Measurements from ENCODE around the gene AGBL3.
"Not testable (repeated sequence)": the region's sequence is repeated elsewhere in the genome, so short reads cannot be mapped to it uniquely, and the experiment has no call there.

AGBL3 gene

DNA sequence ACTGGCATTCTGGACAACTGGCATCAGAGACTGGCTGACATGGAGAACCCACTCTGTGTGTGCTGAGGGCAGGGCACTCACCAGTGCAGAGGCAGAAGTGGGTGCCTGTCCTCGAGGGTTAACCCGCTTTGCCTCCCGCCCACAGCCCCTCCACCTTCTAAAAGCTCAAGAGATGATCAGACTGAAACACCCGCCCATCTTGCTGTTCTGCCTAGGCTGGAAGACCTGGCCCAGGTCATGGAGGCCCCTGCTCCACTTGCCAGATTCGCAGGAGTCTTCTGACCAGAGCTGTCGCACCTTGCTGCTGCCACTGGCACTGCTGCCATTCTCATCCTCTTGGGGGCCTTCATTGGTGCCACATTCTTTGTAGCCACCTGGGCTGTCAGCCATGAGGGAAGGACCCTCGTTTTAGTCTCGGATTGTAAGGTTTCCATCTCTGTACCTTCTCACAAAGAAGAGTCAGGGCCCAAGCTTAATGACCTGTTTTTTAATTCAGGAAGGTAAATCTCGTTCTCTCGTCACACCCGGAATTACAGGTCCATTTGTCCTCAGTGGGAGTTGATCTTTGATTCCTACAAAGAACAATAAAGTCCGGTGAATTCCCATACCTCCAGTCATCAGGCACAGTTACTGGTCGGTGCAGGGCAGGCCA, 182.3 kb downstream of the AGBL3 start:
- DNase-seq (ENCODE audit: low read depth): no peak

- peak; percentile 30 for DNase-seq (ENCODE audit: low read depth)
Measured at GRCh38 chr7:135169141-135169963, 183.0 kb downstream of the AGBL3 start.

DNA sequence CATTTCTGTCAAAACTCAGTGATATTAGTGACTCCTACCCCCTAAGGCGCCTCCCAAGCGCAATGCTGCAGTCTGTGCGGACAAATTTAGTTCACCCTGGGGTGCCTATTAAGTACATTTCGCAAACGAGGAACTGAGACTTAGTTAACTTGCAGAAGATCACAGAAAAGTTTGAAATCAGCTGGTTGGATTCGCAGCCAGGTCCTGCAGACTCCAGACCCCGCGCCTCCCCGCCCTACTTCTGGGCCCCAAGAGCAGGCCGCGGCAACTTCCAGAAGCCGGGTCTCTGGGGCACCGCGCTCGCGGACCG, 183.6 kb downstream of the AGBL3 start:
- no peak for DNase-seq (ENCODE audit: low read depth)

- peak; percentile 78 for DNase-seq (ENCODE audit: low read depth)
Measured at GRCh38 chr7:135170274-135170997, 184.1 kb downstream of the AGBL3 start, which contains the start of gene CYREN. Gene CYREN, minus strand, starts transcription at chr7:135170707. Its CDS starts 1,785 bp downstream, at chr7:135168922.

DNA sequence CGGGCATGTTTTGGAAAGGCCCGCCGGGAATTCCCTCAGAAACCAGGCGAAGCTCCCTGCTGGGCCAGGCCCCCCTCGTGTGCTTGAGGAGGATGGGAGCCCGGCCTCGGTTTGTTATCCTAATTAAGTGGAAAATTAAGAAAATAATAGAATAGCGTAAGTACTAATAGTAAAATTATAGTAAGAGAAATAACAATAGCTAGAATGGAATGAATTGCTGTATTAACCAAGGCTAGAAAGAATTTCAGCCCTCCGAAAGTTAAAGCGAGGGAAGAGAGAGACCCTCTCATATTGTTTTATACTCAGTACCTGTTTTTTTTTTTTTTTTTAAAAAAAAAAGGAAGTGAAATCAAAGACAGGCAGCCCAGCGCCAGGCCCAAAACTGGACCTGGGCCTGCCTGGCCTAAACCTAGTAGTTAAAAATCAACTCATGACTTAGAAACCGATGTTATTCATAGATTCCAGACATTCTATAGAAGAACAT, 184.7 kb downstream of the AGBL3 start:
- DNase-seq (ENCODE audit: low read depth): not testable (repeated sequence)

GRCh38 chr7:135171581-135172291, 185.4 kb downstream of the AGBL3 start:
- not testable (repeated sequence) for DNase-seq (ENCODE audit: low read depth)

- not testable (repeated sequence) for DNase-seq (ENCODE audit: low read depth)
Measured at GRCh38 chr7:135173916-135174315, 187.6 kb downstream of the AGBL3 start.

GRCh38 chr7:135174941-135175340, 188.6 kb downstream of the AGBL3 start:
- DNase-seq (ENCODE audit: low read depth): no peak

- no peak for DNase-seq (ENCODE audit: low read depth)
Measured at GRCh38 chr7:135175931-135176330, 189.6 kb downstream of the AGBL3 start.

DNA sequence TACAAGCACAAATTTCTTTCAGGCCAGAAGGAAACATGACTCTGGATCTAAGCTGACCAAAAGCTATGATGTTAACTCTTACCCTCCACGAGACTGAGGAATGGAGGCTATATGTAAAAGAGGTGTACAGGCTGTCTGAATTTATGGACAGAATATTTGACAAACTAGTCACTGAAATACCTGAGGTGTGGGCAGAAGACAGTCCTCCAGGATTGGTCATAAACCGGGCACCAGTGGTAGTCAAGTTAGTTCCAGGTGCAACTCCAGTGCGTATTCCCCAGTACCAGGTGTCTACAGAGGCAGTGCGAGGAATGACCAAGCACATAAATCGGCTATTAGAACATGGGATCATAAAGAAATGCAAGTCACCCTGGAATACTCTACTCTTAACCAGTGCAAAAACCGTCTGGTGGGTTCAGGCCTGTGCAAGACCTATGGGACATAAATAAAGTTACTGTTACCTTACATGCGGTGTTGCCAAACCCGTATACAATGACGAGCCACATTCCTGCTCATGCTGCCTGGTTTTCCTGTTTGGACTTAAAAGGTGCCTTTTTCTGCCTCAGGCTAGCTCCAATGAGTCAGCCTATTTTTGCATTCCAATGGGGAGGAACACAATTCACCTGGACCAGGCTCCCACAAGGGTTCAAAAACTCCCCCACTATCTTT, 190.9 kb downstream of the AGBL3 start:
- DNase-seq (ENCODE audit: low read depth): no peak

GRCh38 chr7:135178364-135178763, 192.1 kb downstream of the AGBL3 start:
- DNase-seq (ENCODE audit: low read depth): no peak

- no peak for DNase-seq (ENCODE audit: low read depth)
Measured at GRCh38 chr7:135179321-135179925, 193.1 kb downstream of the AGBL3 start.

DNA sequence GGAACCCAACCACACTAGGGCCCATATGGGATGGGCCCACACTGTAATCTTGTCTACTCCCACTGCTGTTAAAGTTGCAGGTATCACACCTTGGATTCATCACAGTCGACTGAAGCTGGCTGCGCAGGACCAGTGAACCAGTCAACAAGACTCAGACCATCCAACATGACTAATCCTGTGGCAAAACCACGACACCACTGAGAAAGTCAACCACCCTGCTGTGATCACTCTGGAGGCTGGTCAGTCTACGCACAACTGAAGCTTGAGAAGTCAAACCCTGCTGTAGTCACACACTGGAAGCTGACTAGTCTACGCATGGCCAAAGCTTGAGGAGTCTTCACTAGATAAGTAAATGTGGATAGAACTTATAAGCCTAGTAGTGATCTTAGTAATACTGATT, 193.8 kb downstream of the AGBL3 start:
- no peak for DNase-seq (ENCODE audit: low read depth)

DNA sequence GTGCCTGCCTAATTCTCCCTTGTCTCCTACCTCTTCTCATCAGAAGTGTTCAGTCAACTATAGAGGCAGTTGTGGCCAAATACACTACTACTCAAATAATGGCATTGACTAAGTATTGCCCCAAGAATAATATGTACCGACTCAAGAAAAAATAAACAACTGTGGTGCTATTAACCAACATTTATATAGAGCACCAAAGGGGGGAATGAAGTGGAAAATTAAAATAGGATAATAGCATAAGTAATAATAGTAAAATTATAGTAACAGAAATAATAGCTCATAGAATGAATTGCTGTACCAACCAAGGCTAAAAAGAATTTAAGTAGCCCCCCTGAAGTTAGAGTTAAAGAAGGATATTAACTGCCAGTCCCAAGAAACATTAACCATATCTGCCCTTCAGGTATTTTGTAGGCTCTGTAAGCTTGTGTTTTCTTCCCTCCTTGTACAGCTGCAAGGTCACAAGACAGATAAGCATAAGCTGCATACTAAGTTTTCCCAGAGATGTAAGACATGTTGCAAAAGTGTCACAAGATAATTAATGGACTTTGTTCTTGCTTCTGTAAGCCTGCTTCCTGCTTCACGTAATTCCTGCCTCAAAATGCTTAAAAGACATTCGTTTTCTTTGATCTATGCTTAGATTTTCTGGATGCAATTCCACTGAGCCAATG, 195.1 kb downstream of the AGBL3 start:
- no peak for DNase-seq (ENCODE audit: low read depth)

DNA sequence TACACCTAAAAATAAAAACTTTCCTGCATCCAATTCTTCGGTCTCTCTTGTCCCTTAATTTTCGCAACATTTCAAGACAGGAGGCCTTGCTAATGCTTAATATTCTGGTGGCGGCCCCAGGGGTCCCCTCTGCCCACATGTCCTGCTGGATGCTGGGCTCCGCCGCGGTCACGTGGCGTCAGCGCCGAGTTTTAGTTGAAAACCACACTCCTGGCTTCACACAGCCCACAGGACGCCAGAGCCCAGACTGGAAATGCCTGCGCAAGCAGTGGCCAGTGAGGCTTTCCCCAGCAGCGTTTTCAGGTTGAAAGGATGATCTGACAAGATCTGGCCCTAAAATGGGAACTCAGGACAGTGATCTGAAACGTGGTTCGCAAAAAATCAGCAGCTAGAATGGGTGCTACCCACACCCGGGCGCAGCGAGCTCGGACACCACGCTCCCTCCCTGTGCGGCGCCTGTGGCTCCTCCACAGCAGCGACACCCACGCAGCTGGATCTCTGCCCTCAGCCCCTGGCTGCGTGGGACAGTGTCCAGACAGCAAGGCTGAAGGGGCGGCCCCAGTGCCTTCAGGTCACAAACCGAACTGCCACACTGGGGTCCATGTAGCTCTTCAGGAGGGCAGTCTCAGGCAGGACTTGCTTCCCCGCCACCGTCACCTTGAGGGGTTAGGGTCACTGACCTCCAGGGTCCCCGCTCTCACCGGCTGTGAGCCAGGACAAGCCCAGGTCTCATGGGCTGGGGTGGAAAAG, 195.8 kb downstream of the AGBL3 start:
- DNase-seq (ENCODE audit: low read depth): no peak

- DNase-seq (ENCODE audit: low read depth): no peak
Measured at GRCh38 chr7:135183478-135183877, 197.2 kb downstream of the AGBL3 start.

DNA sequence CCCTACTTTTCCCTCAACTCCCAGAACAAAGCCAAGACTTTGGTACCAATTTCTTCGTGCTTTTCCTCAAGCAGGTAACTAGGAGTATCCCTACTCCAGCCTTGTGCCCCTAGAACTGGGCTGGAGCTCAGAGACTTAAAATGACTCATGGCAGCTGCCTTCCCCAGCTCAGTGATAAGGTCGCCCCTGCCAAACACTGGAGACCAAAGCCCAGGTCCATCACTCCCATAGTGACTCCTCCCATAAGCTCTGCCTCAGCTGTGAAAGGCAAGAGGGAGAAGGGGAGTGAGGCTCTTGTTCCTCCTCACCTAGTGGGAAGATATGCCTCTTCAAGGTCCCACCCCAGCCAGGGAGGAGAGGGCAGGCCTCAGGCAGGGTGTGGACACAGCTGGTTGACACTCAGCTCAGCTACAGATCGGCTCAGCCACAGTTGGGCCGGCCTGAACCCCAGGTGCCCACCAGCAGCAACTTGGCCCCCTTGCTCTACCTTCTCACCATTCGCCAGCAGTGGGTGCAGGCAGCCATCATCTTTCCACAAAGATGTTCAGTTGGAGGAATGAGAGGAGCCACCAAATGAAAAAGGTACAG, 198.0 kb downstream of the AGBL3 start:
- DNase-seq (ENCODE audit: low read depth): no peak

All from T-helper 22 cell (primary cell).